GM10248 (cell line): ENCODE results near the gene CDH18.

Source experiments
- CTCF ChIA-PET: fragments of 300-600 bp; sonication (Branson Sonifier 250); formaldehyde crosslinking; extraction: SDS; loops from one replicate; lab custom pipeline; 2021; ENCODE audit warnings: antibody characterized with exemption; lab: Yijun Ruan, JAX
- POLR2A ChIA-PET: fragments of 350-650 bp; sonication (Branson Sonifier 250); formaldehyde crosslinking; extraction: SDS; loops from one replicate; lab custom pipeline; 2020; ENCODE audit warnings: antibody characterized with exemption; lab: Yijun Ruan, JAX
- DNase-seq: peaks from one replicate; pipeline ENCODE4 v3.0.0; 2012; ENCODE audit errors: extremely low spot score
- CTCF ChIP-seq: IDR thresholded peaks from 2 replicates; pipeline ENCODE4 v1.5.1; 2012; ENCODE audit warnings: mild to moderate bottlenecking, low read depth; ENCODE audit errors: extremely low read depth, missing control alignments, control extremely low read depth

CDH18 gene

GRCh38 chr5:19577882-19578281 is 410.1 kb downstream of the CDH18 start:
- POLR2A ChIA-PET: no interaction called here
- CTCF ChIA-PET: interaction anchor here (1.0 kb wide), 1 partner anchor 14 kb away, joined by 3 read pairs; no protein-coding TSS in a partner anchor
- no peak for TF ChIP-seq CTCF
- DNase-seq: no peak

GRCh38 chr5:19568004-19568403 is 420.0 kb downstream of the CDH18 start:
- no peak for TF ChIP-seq CTCF
- DNase-seq: no peak
- POLR2A ChIA-PET: no interaction called here
- CTCF ChIA-PET: no interaction called here

- ChIA-PET CTCF (no interaction called here), POLR2A (no interaction called here)
- TF ChIP-seq CTCF: no peak
- DNase-seq: no peak
These were observed 422.5 kb downstream of the CDH18 start for GRCh38 chr5:19565466-19565865.

- TF ChIP-seq CTCF: no peak
- ChIA-PET CTCF (no interaction called here), POLR2A (no interaction called here)
- no peak for DNase-seq
These were observed 424.0 kb downstream of the CDH18 start for GRCh38 chr5:19564036-19564435.

- DNase-seq: no peak
- ChIA-PET CTCF (interaction anchor here (1.0 kb wide), 1 partner anchor 23 kb away, joined by 3 read pairs; no protein-coding TSS in a partner anchor), POLR2A (no interaction called here)
- no peak for TF ChIP-seq CTCF
These were observed 432.1 kb downstream of the CDH18 start for GRCh38 chr5:19555876-19556275.

GRCh38 chr5:19555436-19555835 is 432.6 kb downstream of the CDH18 start:
- ChIA-PET POLR2A (no interaction called here), CTCF (interaction anchor here (1.0 kb wide), 1 partner anchor 23 kb away, joined by 3 read pairs; no protein-coding TSS in a partner anchor)
- DNase-seq: no peak
- TF ChIP-seq CTCF: no peak
